Left lung (tissue), 14 donors: ENCODE measurements around the gene PLPP4. TPM values are rescaled to one million over a fixed set of nuclear protein-coding genes. Genes with fewer than 3 reads are reported as not detected.

ENCODE experiments used
- ATAC-seq: fragments of 200-7000 bp; cut with Tn5 transposase; one replicate; pipeline ENCODE4 v1.9.1; 2020; ENCODE audit warnings: moderate library complexity
- DNase-seq, 4 donors: peaks; one replicate each; pipeline ENCODE4 v3.0.0-alpha.2; 2013 to 2020
- H3K27ac ChIP-seq, 2 donors: fragments of 200-600 bp; sonication (generic) in 1 of 2; one replicate each; pipeline versions ENCODE4 v1.5.0 to v1.8.0; 2020 to 2021
- H3K27me3 ChIP-seq, 2 donors: fragments of 200-600 bp; sonication (generic) in 1 of 2; one replicate each; pipeline versions ENCODE4 v1.5.0 to v1.8.0; 2020 to 2021
- H3K36me3 ChIP-seq, 2 donors: fragments of 200-600 bp; sonication (generic) in 1 of 2; one replicate each; pipeline versions ENCODE4 v1.5.0 to v1.8.0; 2020 to 2021
- H3K4me1 ChIP-seq, 2 donors: fragments of 200-600 bp; one replicate each; pipeline ENCODE4 v1.8.0; 2021
- H3K4me3 ChIP-seq, 2 donors: fragments of 200-600 bp; sonication (generic) in 1 of 2; one replicate each; pipeline versions ENCODE4 v1.5.0 to v1.8.0; 2020 to 2021; ENCODE audit warnings: mild to moderate bottlenecking in 1 of 2
- H3K9me3 ChIP-seq, 2 donors: fragments of 200-600 bp; sonication (generic) in 1 of 2; one replicate each; pipeline versions ENCODE4 v1.5.0 to v1.8.0; 2020 to 2021
- intact Hi-C, 2 donors: fragments of 100-400 bp; cut with DNase I; formaldehyde crosslinking; loops; one replicate each; pipeline versions ENCODE4 v1.11.2 to v1.14.2; 2022
- long read RNA-seq, 12 donors: library from polyadenylated mRNA in 2 of 12; unstranded in 2 of 12; transcript quantifications; one replicate each; pipeline ENCODE4 v2.0.0 and lab custom pipeline, GENCODE V29; 2019 to 2026
- polyA plus RNA-seq, 6 donors: library from polyadenylated mRNA; unstranded; fragments of 120-200 nt; gene quantifications; one replicate each; pipeline ENCODE4 v1.2.1, GENCODE V29; 2013; ENCODE audit not compliant: insufficient read length in 6 of 6
- total RNA-seq, 2 donors: library from RNA; stranded (reverse); fragmentation: NEBNext Ultra II Directional; extraction: Animal tissue kit (Norgen Biotek cat#: 25700); gene quantifications; one replicate each; pipeline ENCODE4 v1.2.1, GENCODE V29; 2021
- TF ChIP-seq, protein P1 (sequence below), 2 donors: fragments of 200-600 bp; sonication (generic) in 1 of 2; IDR thresholded peaks; one replicate each; pipeline versions ENCODE4 v1.5.0 to v1.8.0; 2021; ENCODE audit warnings: antibody characterized with exemption in 2 of 2
- donor health status: DM: no; HTN: yes; CAD: no.
- donor health status: DM: no; HTN: no; CAD: no.

Gene PLPP4
- total RNA-seq (under 1 TPM in 1 of 2 donors, not detected in 1; 0.67 TPM), polyA plus RNA-seq (under 1 TPM in 1 of 6 donors, not detected in 5; 0.11 TPM)
- long read RNA-seq, donor 1, result 0 reads
- long read RNA-seq, donor 2, result 0 reads
- long read RNA-seq, donor 3, result 0 reads
- long read RNA-seq, donor 4, partial matches to known transcripts, result 0 of 3 reads
- long read RNA-seq, donor 4, other reads (novel, unspliced or antisense), result 2 of 3 reads
- long read RNA-seq, donor 5, result 0 reads
- long read RNA-seq, donor 6, result 0 reads
- long read RNA-seq, donor 7, result 0 reads
- long read RNA-seq, donor 8, result 0 reads
- long read RNA-seq, donor 9, result 0 reads
- long read RNA-seq, donor 10, result 0 reads
- long read RNA-seq, donor 11, transcript PLPP4-202 (7 exons, 1,521 nt), result major isoform, 8 of 8 reads
- long read RNA-seq, donor 11, partial matches to known transcripts, result 0 of 8 reads
- long read RNA-seq, donor 11, other reads (novel, unspliced or antisense), result 0 of 8 reads
- long read RNA-seq, donor 12, result 0 reads

DNA sequence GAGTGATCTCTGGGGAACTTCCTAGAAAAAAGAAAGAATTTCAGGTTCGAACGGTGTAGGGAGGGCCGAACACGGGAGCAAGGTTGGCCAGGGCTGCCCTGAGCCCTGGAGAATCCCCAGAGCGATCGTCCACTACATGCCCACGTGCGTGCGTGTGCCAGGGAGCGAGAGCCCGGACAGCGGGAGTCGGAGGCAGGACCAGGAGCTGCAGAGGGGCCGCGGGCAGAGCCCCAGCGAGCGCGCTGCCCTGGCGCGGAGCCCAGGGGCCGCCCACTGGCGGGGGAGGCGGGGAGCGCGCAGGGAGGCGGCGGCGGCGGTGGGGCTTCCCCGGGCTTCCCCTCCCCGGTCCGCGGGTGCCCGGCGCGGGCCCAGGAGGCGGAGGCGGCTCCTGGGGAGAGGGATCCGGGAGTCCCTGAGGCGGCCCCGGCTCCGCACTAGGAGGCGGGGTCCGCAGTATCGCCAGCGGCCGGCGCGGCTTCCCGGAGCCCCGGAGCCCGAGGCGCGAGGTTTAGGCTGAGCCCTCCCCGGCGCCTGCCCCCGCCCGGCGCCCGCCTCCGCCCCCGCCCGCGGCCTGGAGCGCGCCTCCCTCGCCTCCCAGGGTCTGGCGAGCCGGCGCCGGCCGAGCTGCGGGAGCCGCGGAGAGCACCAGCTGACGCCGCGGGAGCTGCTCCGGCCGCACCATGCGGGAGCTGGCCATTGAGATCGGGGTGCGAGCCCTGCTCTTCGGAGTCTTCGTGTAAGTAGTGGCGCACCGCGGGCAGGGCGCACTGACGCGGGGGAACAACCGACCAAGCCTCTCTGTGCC lies at the start of gene PLPP4:
Gene PLPP4 (plus strand): TSS at position 602 of the 805 bp plus-strand sequence. CDS start 79 bp downstream, at position 681.
- peaks cover 7 to 15% of the 10 kb centered on the region in 2 donors for H3K4me1 ChIP-seq
- no peak within 1 kb of the TSS for H3K27ac ChIP-seq
- H3K27me3 ChIP-seq, result peaks cover 29 to 75% of the 10 kb centered on the region in 2 donors
- no peaks in the 10 kb centered on the region for H3K36me3 ChIP-seq
- peak within 1 kb of the TSS; percentile 19 to 25 for H3K4me3 ChIP-seq
- TF ChIP-seq, protein P1, sequence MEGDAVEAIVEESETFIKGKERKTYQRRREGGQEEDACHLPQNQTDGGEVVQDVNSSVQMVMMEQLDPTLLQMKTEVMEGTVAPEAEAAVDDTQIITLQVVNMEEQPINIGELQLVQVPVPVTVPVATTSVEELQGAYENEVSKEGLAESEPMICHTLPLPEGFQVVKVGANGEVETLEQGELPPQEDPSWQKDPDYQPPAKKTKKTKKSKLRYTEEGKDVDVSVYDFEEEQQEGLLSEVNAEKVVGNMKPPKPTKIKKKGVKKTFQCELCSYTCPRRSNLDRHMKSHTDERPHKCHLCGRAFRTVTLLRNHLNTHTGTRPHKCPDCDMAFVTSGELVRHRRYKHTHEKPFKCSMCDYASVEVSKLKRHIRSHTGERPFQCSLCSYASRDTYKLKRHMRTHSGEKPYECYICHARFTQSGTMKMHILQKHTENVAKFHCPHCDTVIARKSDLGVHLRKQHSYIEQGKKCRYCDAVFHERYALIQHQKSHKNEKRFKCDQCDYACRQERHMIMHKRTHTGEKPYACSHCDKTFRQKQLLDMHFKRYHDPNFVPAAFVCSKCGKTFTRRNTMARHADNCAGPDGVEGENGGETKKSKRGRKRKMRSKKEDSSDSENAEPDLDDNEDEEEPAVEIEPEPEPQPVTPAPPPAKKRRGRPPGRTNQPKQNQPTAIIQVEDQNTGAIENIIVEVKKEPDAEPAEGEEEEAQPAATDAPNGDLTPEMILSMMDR (IDR thresholded peaks at IDR 0.05), result no peak
- intact Hi-C loops, result no loop called here
- DNase-seq (peak in 3 of 4 donors; percentile 38 to 70 (median 53)), ATAC-seq (peak; percentile 77)
- no peaks in the 10 kb centered on the region for H3K9me3 ChIP-seq

DNA sequence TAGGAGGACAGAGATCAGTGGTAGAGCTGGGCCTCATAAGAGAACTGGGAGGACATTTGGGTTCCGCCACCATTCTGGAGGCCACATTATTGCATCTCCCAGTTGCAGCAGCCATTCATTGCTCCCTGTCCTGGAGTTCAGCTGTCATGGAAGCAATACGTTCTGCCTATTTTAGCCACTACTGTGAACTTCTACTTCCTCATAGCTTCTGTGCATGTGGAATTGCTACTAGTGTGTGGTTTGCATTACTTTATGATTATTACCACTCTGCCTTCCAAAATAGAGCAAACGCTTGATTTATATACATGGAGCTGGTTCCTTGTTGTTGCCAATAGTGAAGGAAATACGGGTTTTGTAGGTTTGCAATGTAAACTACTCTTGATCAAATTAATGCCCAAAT lies 47.2 kb upstream of the PLPP4 start:
- intact Hi-C loops, result no loop called here
- DNase-seq, result no peak

DNA sequence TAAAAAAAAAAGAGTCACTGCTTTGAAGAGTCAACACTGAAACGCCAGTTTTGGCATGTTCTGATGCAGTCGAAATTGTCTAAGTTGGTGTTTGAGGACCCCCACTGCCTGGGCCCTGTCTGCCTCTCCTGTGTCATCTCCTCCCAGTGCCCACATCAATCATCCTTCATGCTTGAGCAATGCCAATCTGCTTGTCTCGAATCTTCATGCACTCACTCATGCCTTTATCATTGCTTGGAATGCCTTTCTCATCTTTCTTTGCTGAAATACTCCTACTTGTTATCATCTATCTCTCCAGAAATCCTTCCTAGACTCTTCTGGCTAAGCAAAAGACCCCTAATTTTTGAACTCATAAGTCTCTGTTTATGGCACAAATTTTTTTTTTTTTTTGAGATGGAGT lies 42.1 kb upstream of the PLPP4 start:
- TF ChIP-seq, protein P1 (IDR thresholded peaks at IDR 0.05), result no peak
- DNase-seq (no peak), ATAC-seq (no peak)
- Histone ChIP-seq H3K4me3 (no peak overlapping the region), H3K4me1 (no peaks in the 10 kb centered on the region), H3K9me3 (no peaks in the 10 kb centered on the region), H3K36me3 (no peaks in the 10 kb centered on the region), H3K27ac (no peak overlapping the region), H3K27me3 (no peaks in the 10 kb centered on the region)
- intact Hi-C loops, result no loop called here

More for the DNA sequence above, 47.2 kb upstream of the PLPP4 start:
- H3K27me3 ChIP-seq, result peaks cover 0 to 4% of the 10 kb centered on the region in 2 donors
- H3K4me1 ChIP-seq, result no peaks in the 10 kb centered on the region
- H3K9me3 ChIP-seq, result no peaks in the 10 kb centered on the region
- ATAC-seq, result no peak
- H3K4me3 ChIP-seq, result no peak overlapping the region
- no peak overlapping the region for H3K27ac ChIP-seq
- TF ChIP-seq, protein P1 (IDR thresholded peaks at IDR 0.05), result no peak
- H3K36me3 ChIP-seq, result no peaks in the 10 kb centered on the region

DNA sequence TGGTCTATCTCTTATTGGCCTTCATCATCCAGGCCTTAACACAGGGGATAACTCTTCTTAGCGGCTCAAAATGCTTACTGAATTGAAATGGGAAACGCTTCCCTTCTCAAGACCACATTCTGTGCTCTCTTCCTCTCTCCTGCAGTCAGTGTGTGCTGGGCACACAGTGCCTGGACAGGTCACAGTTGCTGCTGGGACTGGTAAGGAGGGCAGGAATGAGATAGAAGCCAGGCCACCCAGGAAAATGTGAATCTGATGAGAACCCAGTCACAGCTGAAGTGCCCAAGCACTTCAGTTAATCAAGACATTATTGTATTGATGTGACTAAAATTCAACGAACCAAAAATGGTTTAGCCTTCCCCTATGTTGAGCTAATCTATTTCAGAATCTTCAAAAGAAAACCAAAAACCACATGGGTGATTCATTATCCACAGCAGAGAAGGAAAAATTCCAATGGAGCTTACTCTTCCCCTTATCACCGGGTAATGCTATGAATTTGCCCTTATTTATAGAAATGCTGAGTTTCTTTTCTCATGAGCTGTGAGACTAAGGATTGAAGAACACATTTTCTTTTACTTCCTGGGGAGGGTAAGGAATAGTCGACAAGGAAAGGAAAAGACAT lies 41.2 kb upstream of the PLPP4 start:
- H3K4me1 ChIP-seq, result no peaks in the 10 kb centered on the region
- no peaks in the 10 kb centered on the region for H3K36me3 ChIP-seq
- ATAC-seq (peak; percentile 27), DNase-seq (no peak)
- no peaks in the 10 kb centered on the region for H3K9me3 ChIP-seq
- H3K4me3 ChIP-seq, result no peak overlapping the region
- intact Hi-C loops, result no loop called here
- H3K27ac ChIP-seq, result no peak overlapping the region
- no peaks in the 10 kb centered on the region for H3K27me3 ChIP-seq
- TF ChIP-seq, protein P1 (IDR thresholded peaks at IDR 0.05), result no peak
